ENCODE results near the gene POLK.

- TF ChIP-seq, protein P1, sequence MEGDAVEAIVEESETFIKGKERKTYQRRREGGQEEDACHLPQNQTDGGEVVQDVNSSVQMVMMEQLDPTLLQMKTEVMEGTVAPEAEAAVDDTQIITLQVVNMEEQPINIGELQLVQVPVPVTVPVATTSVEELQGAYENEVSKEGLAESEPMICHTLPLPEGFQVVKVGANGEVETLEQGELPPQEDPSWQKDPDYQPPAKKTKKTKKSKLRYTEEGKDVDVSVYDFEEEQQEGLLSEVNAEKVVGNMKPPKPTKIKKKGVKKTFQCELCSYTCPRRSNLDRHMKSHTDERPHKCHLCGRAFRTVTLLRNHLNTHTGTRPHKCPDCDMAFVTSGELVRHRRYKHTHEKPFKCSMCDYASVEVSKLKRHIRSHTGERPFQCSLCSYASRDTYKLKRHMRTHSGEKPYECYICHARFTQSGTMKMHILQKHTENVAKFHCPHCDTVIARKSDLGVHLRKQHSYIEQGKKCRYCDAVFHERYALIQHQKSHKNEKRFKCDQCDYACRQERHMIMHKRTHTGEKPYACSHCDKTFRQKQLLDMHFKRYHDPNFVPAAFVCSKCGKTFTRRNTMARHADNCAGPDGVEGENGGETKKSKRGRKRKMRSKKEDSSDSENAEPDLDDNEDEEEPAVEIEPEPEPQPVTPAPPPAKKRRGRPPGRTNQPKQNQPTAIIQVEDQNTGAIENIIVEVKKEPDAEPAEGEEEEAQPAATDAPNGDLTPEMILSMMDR (IDR thresholded peaks at IDR 0.05), result no peak
- no peak for TF ChIP-seq EP300 (IDR thresholded peaks at IDR 0.05)
These were observed 100.5 kb downstream of the POLK start for GRCh38 chr5:75612226-75612569.
